CD4-positive, CD25-positive, alpha-beta regulatory T cell (primary cell): Measurements from ENCODE around the gene KDF1. TPM values are rescaled to one million over a fixed set of nuclear protein-coding genes. Genes with fewer than 3 reads are reported as not detected.
A peak's percentile ranks its signal among the peaks of the same experiment; 100 is the strongest.

ENCODE experiments used
- ATAC-seq, 2 donors: fragments of 150-1000 bp; cut with Tn5 transposase; one replicate each; pipeline ENCODE4 v1.10.0; 2021; ENCODE audit warnings: low read depth in 2 of 2, moderate number of reproducible peaks in 2 of 2, moderate library complexity in 1 of 2
- DNase-seq, 3 donors: peaks; one replicate each; pipeline versions ENCODE4 v3.0.0 to v3.0.0-alpha.2; 2012 to 2022; ENCODE audit warnings: mixed read lengths in 1 of 3
- H3K27ac ChIP-seq: one replicate; pipeline ENCODE4 v1.7.0; 2013; ENCODE audit warnings: mild to moderate bottlenecking, low read length; ENCODE audit not compliant: insufficient read depth, poor library complexity, severe bottlenecking
- H3K27me3 ChIP-seq: one replicate; pipeline ENCODE4 v1.7.0; 2013; ENCODE audit warnings: low read length; ENCODE audit not compliant: control insufficient read depth, insufficient read depth
- H3K36me3 ChIP-seq: one replicate; pipeline ENCODE4 v1.7.0; 2013; ENCODE audit warnings: mild to moderate bottlenecking, low read length, moderate library complexity; ENCODE audit not compliant: control insufficient read depth, insufficient read depth
- H3K4me1 ChIP-seq: 2 replicates; pipeline ENCODE4 v1.7.0; 2013; ENCODE audit warnings: mild to moderate bottlenecking, low read length; ENCODE audit not compliant: insufficient read depth, control insufficient read depth, poor library complexity, severe bottlenecking
- H3K4me3 ChIP-seq: one replicate; pipeline ENCODE4 v1.7.0; 2013; ENCODE audit warnings: low read depth, mild to moderate bottlenecking, low read length, moderate library complexity
- H3K9me3 ChIP-seq, 2 experiments: 1 replicate in 1 of 2; 2 replicates in 1 of 2; pipeline ENCODE4 v1.7.0; 2013; ENCODE audit warnings: low read length in 2 of 2, mild to moderate bottlenecking in 1 of 2, moderate library complexity in 1 of 2; ENCODE audit not compliant: control insufficient read depth in 2 of 2
- H3K27ac Mint-ChIP-seq, 3 donors: one replicate each; pipeline ENCODE4 v1.8.0; 2020 to 2022; ENCODE audit warnings: mild to moderate bottlenecking in 3 of 3, mixed read lengths in 3 of 3, moderate library complexity in 2 of 3
- H3K27me3 Mint-ChIP-seq: one replicate; pipeline ENCODE4 v1.8.0; 2022; ENCODE audit warnings: mild to moderate bottlenecking, mixed read lengths
- H3K36me3 Mint-ChIP-seq: one replicate; pipeline ENCODE4 v1.8.0; 2020; ENCODE audit warnings: mixed read lengths
- H3K4me1 Mint-ChIP-seq, 4 donors: one replicate each; pipeline ENCODE4 v1.8.0; 2020 to 2022; ENCODE audit warnings: mixed read lengths in 4 of 4, mild to moderate bottlenecking in 1 of 4
- H3K4me3 Mint-ChIP-seq, 4 donors: one replicate each; pipeline ENCODE4 v1.8.0; 2020 to 2022; ENCODE audit warnings: mild to moderate bottlenecking in 4 of 4, mixed read lengths in 4 of 4, moderate library complexity in 3 of 4
- H3K9me3 Mint-ChIP-seq, 7 donors: one replicate each; pipeline ENCODE4 v1.8.0; 2020 to 2022; ENCODE audit warnings: mixed read lengths in 7 of 7, mild to moderate bottlenecking in 3 of 7, moderate library complexity in 2 of 7
- polyA plus RNA-seq, 4 donors: library from polyadenylated mRNA; unstranded; fragments of 300-500 nt; fragmentation: Illumina TruSeq; gene quantifications; one replicate each; pipeline ENCODE4 v1.2.3, GENCODE V29; 2021
- total RNA-seq: library from RNA; stranded (reverse); gene quantifications from one replicate; pipeline ENCODE4 v1.2.3, GENCODE V29; 2022

KDF1 gene
- total and polyA plus RNA-seq, 5 donors from 2014 or later, result 0.54 to 3.9 (median 3.2) TPM

- H3K9me3 ChIP-seq, result no peaks in the 10 kb centered on the region
- Mint-ChIP-seq H3K27ac (no peak overlapping the region), H3K4me1 (no peaks in the 10 kb centered on the region), H3K27me3 (peaks cover 24% of the 10 kb centered on the region), H3K4me3 (no peak overlapping the region), H3K36me3 (no peaks in the 10 kb centered on the region), H3K9me3 (peaks cover 0 to 1% (median 0%) of the 10 kb centered on the region in 7 donors)
- H3K4me3 ChIP-seq, result no peak overlapping the region
- H3K36me3 ChIP-seq, result no peaks in the 10 kb centered on the region
- no peaks in the 10 kb centered on the region for H3K27me3 ChIP-seq
- ATAC-seq (no peak), DNase-seq (no peak)
- H3K4me1 ChIP-seq, result no peaks in the 10 kb centered on the region
- H3K27ac ChIP-seq, result no peak overlapping the region
These were observed 16.6 kb upstream of the KDF1 start for GRCh38 chr1:26976621-26977510.

- peaks cover 0 to 3% (median 0%) of the 10 kb centered on the region in 7 donors for H3K9me3 Mint-ChIP-seq
- H3K27ac Mint-ChIP-seq, result no peak overlapping the region
- DNase-seq, result no peak
- H3K4me3 ChIP-seq, result no peak overlapping the region
- peaks cover 19% of the 10 kb centered on the region for H3K27me3 Mint-ChIP-seq
- no peak overlapping the region for H3K4me3 Mint-ChIP-seq
- no peak for ATAC-seq
- H3K9me3 ChIP-seq, result no peaks in the 10 kb centered on the region
- H3K4me1 Mint-ChIP-seq, result no peaks in the 10 kb centered on the region
- H3K27me3 ChIP-seq, result no peaks in the 10 kb centered on the region
- H3K4me1 ChIP-seq, result no peaks in the 10 kb centered on the region
- no peaks in the 10 kb centered on the region for H3K36me3 Mint-ChIP-seq
- no peaks in the 10 kb centered on the region for H3K36me3 ChIP-seq
- H3K27ac ChIP-seq, result no peak overlapping the region
These were observed 12.6 kb upstream of the KDF1 start for GRCh38 chr1:26972821-26973220.

GRCh38 chr1:26972390-26972789 is 12.1 kb upstream of the KDF1 start:
- H3K4me1 ChIP-seq, result no peaks in the 10 kb centered on the region
- H3K36me3 ChIP-seq, result no peaks in the 10 kb centered on the region
- H3K4me1 Mint-ChIP-seq, result no peaks in the 10 kb centered on the region
- H3K27ac Mint-ChIP-seq, result no peak overlapping the region
- no peak for ATAC-seq
- H3K27ac ChIP-seq, result no peak overlapping the region
- H3K27me3 ChIP-seq, result no peaks in the 10 kb centered on the region
- no peak for DNase-seq
- H3K4me3 ChIP-seq, result no peak overlapping the region
- H3K9me3 ChIP-seq, result no peaks in the 10 kb centered on the region
- no peak overlapping the region for H3K4me3 Mint-ChIP-seq
- peaks cover 0 to 3% (median 0%) of the 10 kb centered on the region in 7 donors for H3K9me3 Mint-ChIP-seq
- H3K27me3 Mint-ChIP-seq, result peaks cover 21% of the 10 kb centered on the region
- H3K36me3 Mint-ChIP-seq, result no peaks in the 10 kb centered on the region

- Mint-ChIP-seq H3K9me3 (peaks cover 0 to 3% (median 0%) of the 10 kb centered on the region in 7 donors), H3K4me3 (no peak overlapping the region), H3K36me3 (no peaks in the 10 kb centered on the region), H3K27me3 (peaks cover 21% of the 10 kb centered on the region), H3K27ac (no peak overlapping the region), H3K4me1 (no peaks in the 10 kb centered on the region)
- ATAC-seq, result no peak
- no peak for DNase-seq
- no peaks in the 10 kb centered on the region for H3K36me3 ChIP-seq
- no peak overlapping the region for H3K27ac ChIP-seq
- H3K27me3 ChIP-seq, result no peaks in the 10 kb centered on the region
- H3K4me3 ChIP-seq, result no peak overlapping the region
- no peaks in the 10 kb centered on the region for H3K9me3 ChIP-seq
- H3K4me1 ChIP-seq, result no peaks in the 10 kb centered on the region
These were observed 11.3 kb upstream of the KDF1 start for GRCh38 chr1:26971590-26971989.

GRCh38 chr1:26970810-26971209 is 10.5 kb upstream of the KDF1 start:
- Mint-ChIP-seq H3K27ac (no peak overlapping the region), H3K9me3 (peaks cover 0 to 3% (median 0%) of the 10 kb centered on the region in 7 donors), H3K27me3 (peaks cover 20% of the 10 kb centered on the region), H3K36me3 (no peaks in the 10 kb centered on the region), H3K4me3 (no peak overlapping the region), H3K4me1 (no peaks in the 10 kb centered on the region)
- no peaks in the 10 kb centered on the region for H3K27me3 ChIP-seq
- DNase-seq (no peak), ATAC-seq (no peak)
- no peaks in the 10 kb centered on the region for H3K36me3 ChIP-seq
- H3K4me1 ChIP-seq, result no peaks in the 10 kb centered on the region
- H3K27ac ChIP-seq, result no peak overlapping the region
- no peak overlapping the region for H3K4me3 ChIP-seq
- H3K9me3 ChIP-seq, result no peaks in the 10 kb centered on the region

- H3K4me1 Mint-ChIP-seq, result peaks cover 0 to 4% (median 2%) of the 10 kb centered on the region in 4 donors
These were observed 5.4 kb upstream of the KDF1 start for GRCh38 chr1:26965628-26966027.

GRCh38 chr1:26965213-26965612 is 4.9 kb upstream of the KDF1 start:
- Histone ChIP-seq H3K9me3 (no peaks in the 10 kb centered on the region), H3K27me3 (peaks cover 9% of the 10 kb centered on the region), H3K36me3 (no peaks in the 10 kb centered on the region), H3K4me3 (no peak overlapping the region), H3K27ac (no peak overlapping the region), H3K4me1 (peaks cover 4% of the 10 kb centered on the region)
- no peak overlapping the region for H3K27ac Mint-ChIP-seq
- no peak for ATAC-seq
- no peaks in the 10 kb centered on the region for H3K9me3 Mint-ChIP-seq
- H3K4me1 Mint-ChIP-seq, result peaks cover 0 to 7% (median 4%) of the 10 kb centered on the region in 4 donors
- no peak overlapping the region for H3K4me3 Mint-ChIP-seq
- no peak for DNase-seq
- no peaks in the 10 kb centered on the region for H3K36me3 Mint-ChIP-seq
- H3K27me3 Mint-ChIP-seq, result peaks cover 38% of the 10 kb centered on the region

More at GRCh38 chr1:26965628-26966027, 5.4 kb upstream of the KDF1 start:
- Mint-ChIP-seq H3K27ac (peak overlapping the region in 1 of 3 donors; percentile 63), H3K9me3 (no peaks in the 10 kb centered on the region), H3K27me3 (peaks cover 35% of the 10 kb centered on the region), H3K36me3 (no peaks in the 10 kb centered on the region), H3K4me3 (no peak overlapping the region)
- H3K27me3 ChIP-seq, result peaks cover 8% of the 10 kb centered on the region
- H3K9me3 ChIP-seq, result no peaks in the 10 kb centered on the region
- no peak overlapping the region for H3K4me3 ChIP-seq
- ATAC-seq (no peak), DNase-seq (no peak)
- H3K27ac ChIP-seq, result no peak overlapping the region
- H3K36me3 ChIP-seq, result no peaks in the 10 kb centered on the region
- no peaks in the 10 kb centered on the region for H3K4me1 ChIP-seq

GRCh38 chr1:26961826-26962225 is 1.6 kb upstream of the KDF1 start:
- no peaks in the 10 kb centered on the region for H3K9me3 ChIP-seq
- peaks cover 13% of the 10 kb centered on the region for H3K4me1 ChIP-seq
- H3K4me3 Mint-ChIP-seq, result peak overlapping the region in 2 of 4 donors; percentile 58 to 85
- H3K36me3 ChIP-seq, result no peaks in the 10 kb centered on the region
- no peak for ATAC-seq
- H3K27ac Mint-ChIP-seq, result no peak overlapping the region
- H3K9me3 Mint-ChIP-seq, result no peaks in the 10 kb centered on the region
- peaks cover 0 to 12% (median 4%) of the 10 kb centered on the region in 4 donors for H3K4me1 Mint-ChIP-seq
- H3K36me3 Mint-ChIP-seq, result no peaks in the 10 kb centered on the region
- H3K27me3 Mint-ChIP-seq, result peaks cover 52% of the 10 kb centered on the region
- H3K27ac ChIP-seq, result no peak overlapping the region
- peaks cover 15% of the 10 kb centered on the region for H3K27me3 ChIP-seq
- H3K4me3 ChIP-seq, result no peak overlapping the region
- DNase-seq, result no peak
